ENCODE measurements around the gene QPCT. TPM values are rescaled to one million over a fixed set of nuclear protein-coding genes. Genes with fewer than 3 reads are reported as not detected.

QPCT gene
- total RNA-seq, 1 donor from 2014 or later, result 0.45 TPM

DNA sequence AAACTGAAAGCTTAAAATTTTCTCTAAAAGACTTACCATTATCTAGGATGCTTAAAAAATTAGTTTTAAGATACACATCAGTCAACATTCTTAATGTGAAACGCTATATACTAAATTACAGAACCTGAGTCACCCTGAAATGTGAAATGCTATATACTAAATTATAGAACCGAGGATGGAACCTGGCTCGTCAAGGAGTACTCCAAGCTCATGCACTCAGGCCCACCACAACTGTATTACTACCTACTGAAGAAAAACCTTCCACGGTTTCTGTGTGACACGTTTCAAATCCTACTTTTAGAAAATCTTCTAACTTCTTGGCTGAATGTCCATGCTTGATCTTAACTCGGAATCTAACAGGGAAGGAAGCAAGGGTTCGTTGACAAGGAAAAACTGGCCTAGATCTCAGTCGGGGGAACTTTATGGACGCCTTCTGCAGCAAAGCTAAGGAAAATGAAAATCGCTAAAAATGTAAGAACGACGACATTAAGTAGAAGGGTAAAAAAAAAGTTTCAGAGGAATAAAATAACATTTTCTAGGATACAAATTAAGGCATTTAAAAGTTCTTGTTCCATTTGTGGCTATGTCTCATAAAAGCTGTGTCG lies 21.2 kb upstream of the QPCT start:
- DNase-seq (ENCODE audit: low spot score in 2 of 2, unreplicated experiment in 2 of 2), result no peak
- Mint-ChIP-seq H3K4me1 (peaks cover 53% of the 10 kb centered on the region), H3K4me3 (peak overlapping the region; percentile 98), H3K27me3 (ENCODE audit: low read depth) (no peaks in the 10 kb centered on the region), H3K9me3 (no peaks in the 10 kb centered on the region), H3K36me3 (no peaks in the 10 kb centered on the region), H3K27ac (peak overlapping the region; percentile 98)
- no peak for TF ChIP-seq CTCF (IDR thresholded peaks at IDR 0.05; ENCODE audit: unreplicated experiment)

GRCh38 chr2:37323781-37324535 lies 20.5 kb upstream of the QPCT start:
- DNase-seq (ENCODE audit: low spot score in 2 of 2, unreplicated experiment in 2 of 2), result peak; percentile 24 to 52
- H3K27me3 Mint-ChIP-seq (ENCODE audit: low read depth), result no peaks in the 10 kb centered on the region
- H3K9me3 Mint-ChIP-seq, result no peaks in the 10 kb centered on the region
- no peak for TF ChIP-seq CTCF (IDR thresholded peaks at IDR 0.05; ENCODE audit: unreplicated experiment)
- peak overlapping the region; percentile 98 for H3K27ac Mint-ChIP-seq
- H3K4me1 Mint-ChIP-seq, result peaks cover 46% of the 10 kb centered on the region
- H3K36me3 Mint-ChIP-seq, result no peaks in the 10 kb centered on the region
- H3K4me3 Mint-ChIP-seq, result peak overlapping the region; percentile 98

DNA sequence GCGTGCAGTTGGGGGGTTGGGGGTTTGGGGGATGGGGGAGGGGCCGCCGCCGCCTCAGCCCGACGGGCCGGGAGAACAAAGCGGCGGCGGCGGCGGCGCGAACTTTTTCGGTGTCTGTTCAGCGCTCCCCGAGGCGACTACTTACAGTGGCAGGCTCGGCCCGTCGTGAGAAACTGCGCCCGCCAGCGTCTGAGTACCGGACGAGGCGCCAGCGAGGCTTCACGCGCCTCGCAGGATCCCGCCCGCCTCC lies 20.0 kb upstream of the QPCT start:
- H3K4me1 Mint-ChIP-seq, result peaks cover 42% of the 10 kb centered on the region
- H3K36me3 Mint-ChIP-seq, result no peaks in the 10 kb centered on the region
- H3K27ac Mint-ChIP-seq, result no peak overlapping the region
- no peak for DNase-seq (ENCODE audit: low spot score in 2 of 2, unreplicated experiment in 2 of 2)
- H3K27me3 Mint-ChIP-seq (ENCODE audit: low read depth), result no peaks in the 10 kb centered on the region
- peak overlapping the region; percentile 58 for H3K4me3 Mint-ChIP-seq
- TF ChIP-seq CTCF (IDR thresholded peaks at IDR 0.05; ENCODE audit: unreplicated experiment), result no peak
- no peaks in the 10 kb centered on the region for H3K9me3 Mint-ChIP-seq

- H3K4me3 Mint-ChIP-seq, result peak within 1 kb of the TSS; percentile 98
- no peak for TF ChIP-seq CTCF (IDR thresholded peaks at IDR 0.05; ENCODE audit: unreplicated experiment)
- peaks cover 38% of the 10 kb centered on the region for H3K4me1 Mint-ChIP-seq
- H3K9me3 Mint-ChIP-seq, result no peaks in the 10 kb centered on the region
- peak; percentile 66 to 70 for DNase-seq (ENCODE audit: low spot score in 2 of 2, unreplicated experiment in 2 of 2)
- H3K27ac Mint-ChIP-seq, result peak within 1 kb of the TSS; percentile 98
- H3K36me3 Mint-ChIP-seq, result no peaks in the 10 kb centered on the region
- H3K27me3 Mint-ChIP-seq (ENCODE audit: low read depth), result no peaks in the 10 kb centered on the region
Observed at GRCh38 chr2:37324786-37325624, 19.4 kb upstream of the QPCT start, which contains the start of gene PRKD3. Gene PRKD3, minus strand, starts transcription at chr2:37324833. Its CDS starts 8,309 bp downstream, at chr2:37316524.

DNA sequence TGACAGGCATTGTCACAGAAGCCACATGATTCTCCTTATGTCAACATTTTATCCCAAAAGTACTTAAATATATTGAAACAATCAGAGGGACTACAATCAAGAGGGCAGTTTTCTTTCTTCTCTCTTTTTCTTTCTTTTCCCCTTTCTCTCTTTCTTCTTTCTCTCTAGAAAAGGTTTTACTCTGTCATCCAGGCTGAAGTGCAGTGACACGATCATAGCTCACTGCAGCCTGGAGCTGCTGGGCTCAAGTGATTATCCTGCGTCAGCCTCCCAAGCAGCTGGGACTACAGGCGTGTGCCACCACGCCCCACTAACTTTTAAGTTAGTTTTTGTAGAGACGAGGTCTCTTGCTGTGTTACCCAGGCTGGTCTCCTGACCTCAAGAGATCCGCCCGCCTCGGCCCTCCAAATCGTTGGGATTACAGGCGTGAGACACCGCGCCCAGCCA lies 18.8 kb upstream of the QPCT start:
- Mint-ChIP-seq H3K4me3 (peak overlapping the region; percentile 77), H3K36me3 (no peaks in the 10 kb centered on the region), H3K4me1 (peaks cover 37% of the 10 kb centered on the region), H3K27ac (peak overlapping the region; percentile 62), H3K27me3 (ENCODE audit: low read depth) (no peaks in the 10 kb centered on the region), H3K9me3 (no peaks in the 10 kb centered on the region)
- no peak for DNase-seq (ENCODE audit: low spot score in 2 of 2, unreplicated experiment in 2 of 2)
- no peak for TF ChIP-seq CTCF (IDR thresholded peaks at IDR 0.05; ENCODE audit: unreplicated experiment)
